ENCODE measurements around the gene GSC2.

- TF ChIP-seq CTCF (IDR thresholded peaks at IDR 0.05) (no peak), POLR2A (IDR thresholded peaks at IDR 0.05) (no peak)
These were observed 49.4 kb upstream of the GSC2 start for GRCh38 chr22:19199479-19199878.
